HG02759 (cell line): ENCODE measurements around the gene STK32C.

Experiments used
- ATAC-seq: cut with Tn5 transposase; IDR thresholded peaks from one replicate; pipeline ENCODE4 v1.9.1; 2021; ENCODE audit warnings: mild to moderate bottlenecking, moderate library complexity; ENCODE audit not compliant: unreplicated experiment

Gene STK32C

GRCh38 chr10:132202070-132202970, 105.4 kb downstream of the STK32C start:
- ATAC-seq, result no peak

- no peak for ATAC-seq
These were observed 106.4 kb downstream of the STK32C start for GRCh38 chr10:132201111-132201969.

GRCh38 chr10:132200344-132201110, 107.2 kb downstream of the STK32C start:
- no peak for ATAC-seq

DNA sequence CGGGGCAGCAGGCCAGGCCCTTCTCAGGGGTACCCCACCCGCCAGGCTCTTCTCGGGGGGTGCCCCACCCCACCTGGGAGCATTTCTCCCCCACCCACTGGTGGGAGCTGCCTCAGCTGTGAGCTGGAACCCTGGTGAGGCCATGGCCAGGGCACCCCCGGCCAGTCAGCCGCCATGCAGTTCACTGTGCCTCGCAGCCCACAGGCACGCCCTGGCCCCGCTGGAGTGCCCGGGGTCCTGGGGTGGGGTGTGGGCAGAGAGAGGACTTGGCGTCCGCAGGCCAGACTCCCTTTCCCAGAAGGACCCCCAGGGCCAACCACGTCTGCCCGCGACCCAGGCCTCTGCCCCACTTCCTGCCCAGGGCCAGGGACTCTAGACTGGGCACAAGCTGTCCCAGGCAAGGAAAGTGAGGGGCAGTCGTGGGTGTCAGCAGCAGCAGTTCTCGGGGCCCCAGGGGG, 107.9 kb downstream of the STK32C start:
- no peak for ATAC-seq

DNA sequence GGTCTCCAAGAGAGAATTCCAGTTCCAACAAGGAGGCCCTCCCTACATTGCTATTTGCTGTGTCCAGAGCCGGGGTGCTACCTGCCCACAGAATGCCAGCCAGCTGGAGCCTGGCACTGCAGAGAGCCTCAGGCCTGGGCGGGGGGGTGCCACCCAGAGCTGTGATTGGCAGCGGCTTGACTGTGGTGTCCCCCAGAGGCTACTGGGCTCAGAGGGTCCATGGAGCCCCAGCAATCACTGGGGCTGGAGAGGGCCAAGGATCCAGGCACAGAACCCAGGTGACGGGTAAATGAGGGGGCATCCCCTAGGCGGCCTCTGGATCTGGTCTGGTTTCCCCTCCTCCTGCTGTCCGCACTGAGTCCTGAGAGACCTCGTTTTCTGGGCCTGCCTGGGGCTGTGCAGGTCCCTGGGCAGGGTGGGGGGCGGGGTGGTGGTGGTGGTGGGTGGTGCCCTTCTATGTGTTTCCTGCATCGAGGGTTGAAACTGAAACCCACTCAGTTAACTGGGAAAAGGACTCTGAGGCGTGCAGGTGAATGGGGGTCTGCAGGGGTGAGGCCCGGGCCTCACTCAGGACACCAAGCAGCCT, 108.4 kb downstream of the STK32C start:
- no peak for ATAC-seq

- no peak for ATAC-seq
These were observed 109.2 kb downstream of the STK32C start for GRCh38 chr10:132198381-132199181.

DNA sequence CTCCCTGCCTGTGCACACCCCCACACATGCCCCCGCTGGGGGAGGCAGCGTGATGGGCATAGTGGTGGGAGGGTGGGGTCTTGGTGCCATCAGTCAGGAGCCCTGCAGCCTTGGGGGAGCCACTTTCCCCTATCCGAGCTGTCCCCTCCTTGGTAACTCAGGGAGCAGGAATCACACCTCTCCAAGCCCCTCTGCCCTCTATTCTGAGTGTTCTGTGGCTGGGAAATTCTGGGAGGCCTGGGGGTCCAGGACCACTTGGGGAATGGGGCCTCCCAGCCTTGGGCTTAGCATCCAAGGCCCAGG, 109.7 kb downstream of the STK32C start:
- ATAC-seq, result no peak

- no peak for ATAC-seq
These were observed 110.3 kb downstream of the STK32C start for GRCh38 chr10:132197271-132198067.

- no peak for ATAC-seq
These were observed 111.3 kb downstream of the STK32C start for GRCh38 chr10:132196178-132197113.

DNA sequence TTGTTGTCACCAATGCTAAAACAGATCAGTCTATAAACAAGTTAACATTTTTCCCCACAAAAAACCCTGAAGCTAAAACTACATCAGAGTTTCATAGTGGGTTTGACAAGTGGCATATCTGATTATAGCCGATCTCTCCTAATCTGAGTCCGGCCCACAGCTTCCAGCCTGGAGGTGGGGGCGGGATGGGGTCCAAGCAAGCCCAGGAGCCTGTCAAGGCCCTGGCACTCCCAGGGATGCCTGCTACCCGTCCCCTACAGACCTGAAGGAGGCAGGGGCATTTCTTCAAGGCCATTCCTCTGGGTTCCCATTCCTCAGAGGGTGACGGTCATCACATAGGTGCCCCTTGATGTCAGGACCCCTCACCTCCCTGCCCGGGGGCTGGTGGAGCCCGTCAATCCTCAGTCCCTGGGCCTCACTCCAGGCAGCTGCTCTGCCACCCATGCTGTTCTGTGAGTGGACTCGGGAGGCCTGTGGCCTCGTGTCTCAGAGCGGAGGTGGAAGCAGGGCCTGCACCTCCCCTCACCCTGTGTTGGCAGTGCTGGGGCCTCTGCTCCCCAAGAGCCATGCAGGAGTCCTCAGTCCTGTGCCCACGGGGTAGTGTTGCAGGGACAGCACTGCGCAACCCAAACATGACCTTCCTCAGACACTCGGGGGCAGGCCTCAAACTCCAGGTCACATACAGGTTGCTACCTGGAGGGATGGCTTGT, 112.2 kb downstream of the STK32C start:
- ATAC-seq, result no peak

- no peak for ATAC-seq
These were observed 113.0 kb downstream of the STK32C start for GRCh38 chr10:132194726-132195125.

GRCh38 chr10:132193907-132194552, 113.7 kb downstream of the STK32C start:
- ATAC-seq, result no peak

DNA sequence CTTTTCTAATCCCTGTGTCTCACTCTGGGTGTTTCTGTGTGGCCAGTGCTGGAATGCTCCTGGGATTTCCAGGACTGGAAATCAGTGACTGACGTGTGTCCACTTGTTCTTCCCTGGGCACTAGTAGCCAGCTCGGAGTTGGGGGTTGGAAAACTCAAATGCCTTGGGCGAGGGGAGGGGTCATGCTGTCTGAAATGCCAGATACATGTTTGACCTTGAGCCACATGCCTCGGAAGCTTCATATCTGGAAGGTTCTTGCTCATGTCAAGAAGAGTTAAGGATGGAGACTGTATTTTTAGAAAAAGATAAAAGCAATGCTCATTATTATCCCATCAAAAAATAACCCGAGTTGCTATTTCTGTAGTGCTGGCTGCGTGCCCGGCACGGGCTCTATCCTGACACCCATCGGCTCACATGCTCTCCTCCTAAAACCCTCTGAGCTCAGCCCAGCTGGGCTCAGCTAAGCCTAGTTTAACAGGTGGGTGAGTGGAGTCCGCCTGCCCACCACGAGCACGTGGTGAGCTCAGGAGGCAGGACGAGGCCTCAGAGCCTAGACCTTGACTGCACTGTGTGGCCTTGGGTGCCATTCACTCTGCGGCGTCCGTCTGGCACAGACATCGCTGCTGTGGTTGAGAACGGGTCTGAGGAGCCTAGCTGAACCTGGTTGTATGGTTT, 114.6 kb downstream of the STK32C start:
- no peak for ATAC-seq

DNA sequence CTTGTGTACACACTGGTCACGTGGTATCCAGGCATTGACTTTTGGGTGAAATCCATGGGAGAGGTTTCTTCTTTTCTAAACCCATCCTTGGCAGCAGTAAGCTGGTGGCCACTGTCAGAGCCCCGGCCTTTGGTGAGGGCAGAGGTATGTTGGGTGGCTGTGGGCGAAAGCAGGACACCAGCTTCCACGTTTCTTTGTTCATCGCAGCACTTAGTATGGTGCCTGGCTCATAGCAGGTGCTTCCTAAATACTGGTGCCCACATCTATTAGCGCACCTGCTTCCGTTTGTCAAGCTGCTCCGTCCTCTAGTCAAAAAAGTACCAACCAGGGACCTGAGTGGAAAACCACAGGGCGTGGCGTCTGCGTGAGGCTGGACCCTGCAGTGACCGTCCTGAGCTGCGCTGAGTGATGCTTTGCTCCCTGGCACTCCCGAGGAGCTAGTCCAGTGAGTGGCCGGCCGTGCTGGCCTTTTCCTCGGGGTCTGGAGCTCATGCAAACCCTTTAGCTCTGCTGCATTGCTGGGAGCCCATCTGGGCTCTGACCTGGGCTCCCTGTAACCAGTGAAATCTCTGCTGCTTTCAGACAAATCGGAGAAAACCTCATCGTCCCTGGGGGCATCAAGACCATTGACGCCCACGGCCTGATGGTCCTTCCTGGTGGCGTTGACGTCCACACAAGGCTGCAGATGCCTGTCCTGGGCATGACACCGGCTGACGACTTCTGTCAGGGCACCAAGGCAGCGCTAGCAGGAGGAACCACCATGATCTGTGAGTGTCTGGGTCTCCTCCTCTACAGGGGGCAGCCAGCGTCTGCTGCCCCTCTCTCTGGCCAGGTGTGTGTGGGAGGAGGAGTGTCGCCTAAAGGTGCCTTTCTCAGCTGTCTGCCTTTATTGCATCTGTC, 115.4 kb downstream of the STK32C start:
- ATAC-seq, result no peak

- no peak for ATAC-seq
These were observed 117.8 kb downstream of the STK32C start for GRCh38 chr10:132189810-132190422.
